ENCODE data around the gene YDJC. TPM values are rescaled to one million over a fixed set of nuclear protein-coding genes. Genes with fewer than 3 reads are reported as not detected.

Gene YDJC
- total and polyA plus RNA-seq, 9 of the 15 experiments (the other 6 are each of a cell fraction or from before 2014, with no cell fraction given): 13.5 to 871 (median 164) TPM

DNA sequence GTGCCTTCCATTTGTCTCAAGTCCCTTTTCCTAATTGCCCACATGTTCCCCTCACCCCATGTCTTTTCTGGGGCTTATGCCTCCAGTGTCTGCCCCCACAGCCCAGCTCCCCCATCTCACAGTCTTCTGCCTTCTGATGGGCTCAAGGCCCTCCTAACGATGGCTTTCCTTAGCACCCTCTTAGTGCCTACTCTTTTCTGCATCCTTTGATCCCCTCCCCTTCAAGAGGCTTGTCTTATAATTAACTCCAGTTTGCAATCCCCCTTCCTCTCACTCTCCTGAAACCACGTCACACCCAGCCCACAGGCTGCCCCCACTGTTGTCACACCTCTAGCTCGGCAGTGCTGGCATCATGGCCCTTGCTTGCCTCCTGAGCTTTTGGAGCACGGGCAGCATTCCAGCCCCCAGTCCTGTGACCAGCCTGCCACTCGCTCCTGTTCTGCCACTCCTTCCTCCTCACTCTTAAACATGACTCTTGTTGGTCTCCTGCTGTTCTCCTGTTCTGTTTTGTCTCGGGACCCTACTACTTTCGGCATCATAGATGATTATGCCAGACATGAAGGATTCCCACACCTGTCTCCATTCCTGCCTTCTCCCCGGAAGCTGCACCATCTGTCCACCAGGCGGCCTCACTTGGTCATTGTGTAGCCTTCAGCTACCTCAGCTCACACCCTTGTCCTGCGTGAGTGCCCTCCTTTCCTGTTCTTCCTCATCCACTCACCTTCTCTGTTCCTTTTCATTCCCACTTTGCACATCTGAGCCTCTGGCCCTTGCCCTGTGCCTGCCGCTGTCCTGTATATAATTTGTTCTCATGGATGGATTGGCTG is 36.2 kb downstream of the YDJC start (continued):
- TF ChIP-seq, protein P1, sequence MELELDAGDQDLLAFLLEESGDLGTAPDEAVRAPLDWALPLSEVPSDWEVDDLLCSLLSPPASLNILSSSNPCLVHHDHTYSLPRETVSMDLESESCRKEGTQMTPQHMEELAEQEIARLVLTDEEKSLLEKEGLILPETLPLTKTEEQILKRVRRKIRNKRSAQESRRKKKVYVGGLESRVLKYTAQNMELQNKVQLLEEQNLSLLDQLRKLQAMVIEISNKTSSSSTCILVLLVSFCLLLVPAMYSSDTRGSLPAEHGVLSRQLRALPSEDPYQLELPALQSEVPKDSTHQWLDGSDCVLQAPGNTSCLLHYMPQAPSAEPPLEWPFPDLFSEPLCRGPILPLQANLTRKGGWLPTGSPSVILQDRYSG (tag; conservative IDR thresholded peaks at IDR 0.05; ENCODE audit: low read depth): no peak
- TF ChIP-seq, protein P2, sequence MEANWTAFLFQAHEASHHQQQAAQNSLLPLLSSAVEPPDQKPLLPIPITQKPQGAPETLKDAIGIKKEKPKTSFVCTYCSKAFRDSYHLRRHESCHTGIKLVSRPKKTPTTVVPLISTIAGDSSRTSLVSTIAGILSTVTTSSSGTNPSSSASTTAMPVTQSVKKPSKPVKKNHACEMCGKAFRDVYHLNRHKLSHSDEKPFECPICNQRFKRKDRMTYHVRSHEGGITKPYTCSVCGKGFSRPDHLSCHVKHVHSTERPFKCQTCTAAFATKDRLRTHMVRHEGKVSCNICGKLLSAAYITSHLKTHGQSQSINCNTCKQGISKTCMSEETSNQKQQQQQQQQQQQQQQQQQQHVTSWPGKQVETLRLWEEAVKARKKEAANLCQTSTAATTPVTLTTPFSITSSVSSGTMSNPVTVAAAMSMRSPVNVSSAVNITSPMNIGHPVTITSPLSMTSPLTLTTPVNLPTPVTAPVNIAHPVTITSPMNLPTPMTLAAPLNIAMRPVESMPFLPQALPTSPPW (CRISPR knock-in tag; IDR thresholded peaks at IDR 0.05): no peak
- TF ChIP-seq ZNF263 (CRISPR knock-in tag; IDR thresholded peaks at IDR 0.05; ENCODE audit: borderline replicate concordance): no peak
- 0 out of 2 replicates have a peak, but pooled peaks have one; percentile 7 for TF ChIP-seq EP300 (IDR thresholded peaks at IDR 0.05; ENCODE audit: low read length)
- TF ChIP-seq, protein P3, sequence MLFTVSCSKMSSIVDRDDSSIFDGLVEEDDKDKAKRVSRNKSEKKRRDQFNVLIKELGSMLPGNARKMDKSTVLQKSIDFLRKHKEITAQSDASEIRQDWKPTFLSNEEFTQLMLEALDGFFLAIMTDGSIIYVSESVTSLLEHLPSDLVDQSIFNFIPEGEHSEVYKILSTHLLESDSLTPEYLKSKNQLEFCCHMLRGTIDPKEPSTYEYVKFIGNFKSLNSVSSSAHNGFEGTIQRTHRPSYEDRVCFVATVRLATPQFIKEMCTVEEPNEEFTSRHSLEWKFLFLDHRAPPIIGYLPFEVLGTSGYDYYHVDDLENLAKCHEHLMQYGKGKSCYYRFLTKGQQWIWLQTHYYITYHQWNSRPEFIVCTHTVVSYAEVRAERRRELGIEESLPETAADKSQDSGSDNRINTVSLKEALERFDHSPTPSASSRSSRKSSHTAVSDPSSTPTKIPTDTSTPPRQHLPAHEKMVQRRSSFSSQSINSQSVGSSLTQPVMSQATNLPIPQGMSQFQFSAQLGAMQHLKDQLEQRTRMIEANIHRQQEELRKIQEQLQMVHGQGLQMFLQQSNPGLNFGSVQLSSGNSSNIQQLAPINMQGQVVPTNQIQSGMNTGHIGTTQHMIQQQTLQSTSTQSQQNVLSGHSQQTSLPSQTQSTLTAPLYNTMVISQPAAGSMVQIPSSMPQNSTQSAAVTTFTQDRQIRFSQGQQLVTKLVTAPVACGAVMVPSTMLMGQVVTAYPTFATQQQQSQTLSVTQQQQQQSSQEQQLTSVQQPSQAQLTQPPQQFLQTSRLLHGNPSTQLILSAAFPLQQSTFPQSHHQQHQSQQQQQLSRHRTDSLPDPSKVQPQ (CRISPR knock-in tag; IDR thresholded peaks at IDR 0.05; ENCODE audit: borderline replicate concordance): no peak
- TF ChIP-seq PHB (CRISPR knock-in tag; IDR thresholded peaks at IDR 0.05): no peak
- TF ChIP-seq NR2F6 (CRISPR knock-in tag; IDR thresholded peaks at IDR 0.05): no peak
- TF ChIP-seq ZNF830 (CRISPR knock-in tag; IDR thresholded peaks at IDR 0.05): 0 out of 2 replicates have a peak, but pooled peaks have one; percentile 52
- TF ChIP-seq ZNF232 (CRISPR knock-in tag; IDR thresholded peaks at IDR 0.05): no peak
- no peak for TF ChIP-seq ESRRA (IDR thresholded peaks at IDR 0.05; ENCODE audit: borderline replicate concordance, low read depth)
- TF ChIP-seq, protein P4, sequence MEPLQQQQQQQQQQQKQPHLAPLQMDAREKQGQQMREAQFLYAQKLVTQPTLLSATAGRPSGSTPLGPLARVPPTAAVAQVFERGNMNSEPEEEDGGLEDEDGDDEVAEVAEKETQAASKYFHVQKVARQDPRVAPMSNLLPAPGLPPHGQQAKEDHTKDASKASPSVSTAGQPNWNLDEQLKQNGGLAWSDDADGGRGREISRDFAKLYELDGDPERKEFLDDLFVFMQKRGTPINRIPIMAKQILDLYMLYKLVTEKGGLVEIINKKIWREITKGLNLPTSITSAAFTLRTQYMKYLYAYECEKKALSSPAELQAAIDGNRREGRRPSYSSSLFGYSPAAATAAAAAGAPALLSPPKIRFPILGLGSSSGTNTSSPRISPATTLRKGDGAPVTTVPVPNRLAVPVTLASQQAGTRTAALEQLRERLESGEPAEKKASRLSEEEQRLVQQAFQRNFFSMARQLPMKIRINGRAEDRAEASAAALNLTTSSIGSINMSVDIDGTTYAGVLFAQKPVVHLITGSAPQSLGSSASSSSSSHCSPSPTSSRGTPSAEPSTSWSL (CRISPR knock-in tag; IDR thresholded peaks at IDR 0.05; ENCODE audit: borderline replicate concordance): no peak; the same call in 1 of the 2 replicates
- TF ChIP-seq, protein P5, sequence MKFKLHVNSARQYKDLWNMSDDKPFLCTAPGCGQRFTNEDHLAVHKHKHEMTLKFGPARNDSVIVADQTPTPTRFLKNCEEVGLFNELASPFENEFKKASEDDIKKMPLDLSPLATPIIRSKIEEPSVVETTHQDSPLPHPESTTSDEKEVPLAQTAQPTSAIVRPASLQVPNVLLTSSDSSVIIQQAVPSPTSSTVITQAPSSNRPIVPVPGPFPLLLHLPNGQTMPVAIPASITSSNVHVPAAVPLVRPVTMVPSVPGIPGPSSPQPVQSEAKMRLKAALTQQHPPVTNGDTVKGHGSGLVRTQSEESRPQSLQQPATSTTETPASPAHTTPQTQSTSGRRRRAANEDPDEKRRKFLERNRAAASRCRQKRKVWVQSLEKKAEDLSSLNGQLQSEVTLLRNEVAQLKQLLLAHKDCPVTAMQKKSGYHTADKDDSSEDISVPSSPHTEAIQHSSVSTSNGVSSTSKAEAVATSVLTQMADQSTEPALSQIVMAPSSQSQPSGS (CRISPR knock-in tag; IDR thresholded peaks at IDR 0.05): no peak
- no peak for TF ChIP-seq STAG1 (CRISPR knock-in tag; IDR thresholded peaks at IDR 0.05; ENCODE audit: borderline replicate concordance)
- peak; percentile 22; the same call in 1 of the 2 replicates for TF ChIP-seq JUN (IDR thresholded peaks at IDR 0.05; ENCODE audit: borderline replicate concordance, low read depth, low read length)
- no peak for TF ChIP-seq JUN (CRISPR knock-in tag; IDR thresholded peaks at IDR 0.05; ENCODE audit: borderline replicate concordance)
- TF ChIP-seq ZBTB17 (CRISPR knock-in tag; IDR thresholded peaks at IDR 0.05): no peak
- no peak for TF ChIP-seq POLR2AphosphoS2 (IDR thresholded peaks at IDR 0.05; ENCODE audit: low read length)
- no peak for TF ChIP-seq NFE2 (IDR thresholded peaks at IDR 0.05; ENCODE audit: low read depth)
- TF ChIP-seq TFAM (CRISPR knock-in tag; conservative IDR thresholded peaks at IDR 0.05): no peak
- TF ChIP-seq ETV5 (CRISPR knock-in tag; IDR thresholded peaks at IDR 0.05; ENCODE audit: low read depth): no peak

Data from K562 (cell line).